NCI-H526 treated with DMSO at 0.1 percent for 48 hours (cell line): ENCODE data around the gene RAC3.

Experiments used
- DNase-seq: peaks from one replicate; lab custom pipeline; 2025; lab: John Stamatoyannopoulos, UW

RAC3 gene

DNA sequence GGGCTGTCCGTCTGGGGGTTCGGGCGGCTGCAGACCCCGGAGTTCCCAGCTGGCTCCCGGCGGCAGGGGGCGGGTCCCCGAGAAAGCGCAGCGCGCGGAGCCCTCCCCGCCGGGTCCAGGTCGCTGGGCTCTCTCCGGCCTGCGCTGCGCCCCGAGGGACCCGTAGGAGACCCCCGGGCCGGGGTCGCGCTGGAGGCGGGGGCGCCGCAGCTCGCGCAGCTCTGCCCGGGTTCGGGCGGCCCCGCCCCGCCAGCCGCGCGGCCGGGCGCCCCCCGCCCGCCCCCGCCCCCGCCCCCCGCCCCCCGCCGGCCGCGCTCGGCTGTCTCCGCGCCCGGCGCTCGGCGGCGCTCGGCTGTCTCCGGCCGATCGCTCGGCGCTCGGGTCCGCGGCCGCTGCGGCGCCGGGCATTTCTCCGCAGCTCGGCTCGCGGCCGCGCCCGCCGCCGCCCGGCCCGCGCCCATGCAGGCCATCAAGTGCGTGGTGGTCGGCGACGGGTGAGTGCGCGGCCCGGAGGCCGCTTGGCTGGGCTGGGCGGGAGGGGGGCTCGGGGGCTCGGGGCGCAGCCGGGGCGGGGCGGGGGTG, at the start of gene RAC3:
Gene RAC3, plus strand, starts transcription at position 376 of the 582 bp plus-strand sequence. Its CDS starts 84 bp downstream, at position 460.
- no peak for DNase-seq

DNA sequence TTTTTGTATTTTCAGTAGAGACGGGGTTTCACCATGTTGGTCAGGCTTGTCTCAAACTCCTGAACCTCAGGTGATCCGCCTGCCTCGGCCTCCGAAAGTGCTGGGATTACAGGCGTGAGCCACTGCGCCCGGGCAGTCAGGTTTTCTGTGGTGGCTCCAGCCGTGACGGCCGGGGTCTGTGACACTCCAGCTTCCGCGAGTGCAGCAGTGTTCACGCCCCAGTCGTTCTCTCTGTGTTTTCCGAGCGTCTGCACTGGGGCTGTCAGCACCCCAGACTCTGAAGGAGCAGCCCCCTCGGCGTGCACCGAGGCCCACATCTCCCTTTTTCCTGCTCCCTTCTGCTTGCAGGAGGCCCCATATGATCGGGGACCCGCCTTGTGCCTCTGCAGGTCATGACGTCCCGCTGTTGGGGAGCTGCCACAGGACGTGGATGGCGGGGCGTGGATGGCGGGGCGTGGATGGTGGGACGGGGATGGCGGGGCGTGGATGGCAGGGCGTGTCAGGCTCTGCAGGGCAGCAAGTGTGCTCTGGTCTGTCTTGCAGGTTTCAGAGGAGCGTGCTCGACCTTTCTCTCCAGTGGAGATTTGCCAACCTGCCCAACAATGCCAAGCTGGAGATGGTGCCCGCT, 48.4 kb upstream of the RAC3 start:
- DNase-seq = no peak

DNA sequence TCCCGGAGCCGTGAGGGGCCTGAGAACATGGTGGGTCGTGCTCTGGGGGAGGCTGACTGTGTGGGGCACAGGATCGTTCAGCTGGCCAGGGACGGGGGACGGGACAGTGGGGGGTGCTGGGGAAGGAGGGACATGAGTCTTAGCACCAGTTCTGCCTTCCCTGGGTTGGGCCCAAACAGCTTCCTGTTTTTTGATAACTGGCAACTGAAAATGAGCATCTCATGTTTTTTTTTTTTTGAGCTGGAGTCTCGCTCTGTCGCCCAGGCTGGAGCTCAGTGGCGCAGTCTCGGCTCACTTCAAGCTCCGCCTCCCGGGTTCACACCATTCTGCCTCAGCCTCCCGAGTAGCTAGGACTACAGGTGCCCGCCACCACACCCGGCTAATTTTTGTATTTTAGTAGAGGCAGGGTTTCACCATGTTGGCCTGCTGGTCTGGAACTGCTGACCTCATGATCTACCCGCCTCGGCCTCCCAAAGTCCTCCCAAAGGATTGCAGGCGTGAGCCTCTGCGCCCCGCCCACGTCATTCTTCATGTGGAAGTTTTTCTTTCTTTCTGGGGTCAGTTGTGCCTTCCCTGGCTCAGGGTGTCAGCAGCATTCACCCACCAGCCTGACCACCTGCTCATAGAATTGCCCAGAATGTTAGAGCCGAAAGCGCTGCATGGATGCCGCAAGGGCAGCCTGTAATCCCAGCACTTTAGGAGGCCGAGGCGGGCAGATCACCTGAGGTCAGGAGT, 47.7 kb upstream of the RAC3 start:
- no peak for DNase-seq

DNA sequence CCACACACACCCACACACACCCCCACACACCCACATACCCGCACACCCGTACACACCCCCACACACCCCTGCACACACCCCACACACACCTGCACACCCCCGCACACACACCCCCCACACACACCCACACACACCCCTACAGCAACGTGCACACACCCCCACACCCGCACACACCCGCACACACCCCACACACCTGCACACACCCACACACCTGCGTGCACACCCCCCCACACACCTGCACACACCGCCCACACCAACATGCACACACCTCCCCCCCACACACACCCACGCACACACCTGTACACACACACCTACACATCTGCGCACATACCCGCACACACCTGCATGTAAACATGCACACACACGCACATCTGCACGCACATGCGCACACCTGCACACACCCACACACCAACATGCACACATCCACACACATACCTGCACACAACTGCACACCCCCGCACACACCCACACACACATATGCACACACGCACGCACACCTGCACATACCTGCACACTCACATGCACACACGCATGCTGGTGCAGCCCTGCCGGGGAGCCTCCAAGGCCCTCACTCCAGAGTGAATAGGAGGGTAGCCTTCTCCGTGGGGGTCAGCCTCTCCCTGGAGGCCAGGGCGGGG, 46.6 kb upstream of the RAC3 start:
- DNase-seq = no peak

DNA sequence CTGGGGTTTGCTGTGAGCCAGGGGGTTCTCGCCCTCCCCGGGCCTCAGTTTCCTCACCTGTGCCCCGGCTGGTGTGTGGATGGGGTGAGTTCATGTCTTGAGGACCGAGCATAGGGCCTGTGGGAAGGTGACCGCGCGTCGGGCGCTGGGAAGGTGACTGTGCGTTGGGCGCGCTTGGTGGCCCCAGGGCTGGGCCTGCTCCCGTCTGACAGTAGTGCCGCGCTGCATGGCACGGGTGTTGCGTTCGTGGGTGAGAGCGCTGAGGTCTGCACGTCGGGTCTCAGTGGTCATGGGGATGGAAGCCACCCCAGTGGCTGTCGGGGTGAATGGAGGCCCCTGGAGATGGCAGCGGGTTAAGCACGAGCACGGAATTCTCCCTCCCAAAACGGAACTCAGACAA, 44.9 kb upstream of the RAC3 start:
- DNase-seq = no peak

DNA sequence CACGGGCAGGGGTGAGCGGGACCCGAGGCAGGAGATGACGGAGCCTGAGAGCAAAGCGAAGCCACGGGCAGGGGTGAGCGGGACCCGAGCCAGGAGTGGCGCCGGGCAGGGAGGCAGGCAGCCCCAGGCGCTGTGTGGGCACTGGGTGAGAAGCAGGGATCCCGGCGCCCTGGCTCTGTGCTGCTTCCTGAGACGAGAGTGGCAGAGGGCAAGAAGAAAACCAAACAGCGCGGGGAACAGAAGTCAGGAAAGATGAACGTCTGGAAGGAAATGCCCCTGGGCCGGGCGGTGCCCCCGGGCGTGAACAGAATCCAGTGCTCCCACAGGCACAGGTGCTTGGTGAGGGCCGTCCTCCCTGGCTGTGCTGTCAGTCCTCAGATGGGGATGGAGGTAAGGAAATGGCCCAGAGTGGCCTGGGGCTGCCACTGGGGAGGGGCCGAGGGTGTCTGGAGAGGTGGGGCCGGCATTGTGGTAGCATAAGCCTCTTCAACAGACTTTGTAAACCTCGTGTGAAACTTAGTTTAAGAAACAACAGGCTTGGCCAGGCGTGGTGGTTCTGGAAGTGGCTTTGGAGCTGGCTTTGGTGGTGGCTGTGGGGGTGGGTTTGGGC, 44.2 kb upstream of the RAC3 start:
- no peak for DNase-seq

DNA sequence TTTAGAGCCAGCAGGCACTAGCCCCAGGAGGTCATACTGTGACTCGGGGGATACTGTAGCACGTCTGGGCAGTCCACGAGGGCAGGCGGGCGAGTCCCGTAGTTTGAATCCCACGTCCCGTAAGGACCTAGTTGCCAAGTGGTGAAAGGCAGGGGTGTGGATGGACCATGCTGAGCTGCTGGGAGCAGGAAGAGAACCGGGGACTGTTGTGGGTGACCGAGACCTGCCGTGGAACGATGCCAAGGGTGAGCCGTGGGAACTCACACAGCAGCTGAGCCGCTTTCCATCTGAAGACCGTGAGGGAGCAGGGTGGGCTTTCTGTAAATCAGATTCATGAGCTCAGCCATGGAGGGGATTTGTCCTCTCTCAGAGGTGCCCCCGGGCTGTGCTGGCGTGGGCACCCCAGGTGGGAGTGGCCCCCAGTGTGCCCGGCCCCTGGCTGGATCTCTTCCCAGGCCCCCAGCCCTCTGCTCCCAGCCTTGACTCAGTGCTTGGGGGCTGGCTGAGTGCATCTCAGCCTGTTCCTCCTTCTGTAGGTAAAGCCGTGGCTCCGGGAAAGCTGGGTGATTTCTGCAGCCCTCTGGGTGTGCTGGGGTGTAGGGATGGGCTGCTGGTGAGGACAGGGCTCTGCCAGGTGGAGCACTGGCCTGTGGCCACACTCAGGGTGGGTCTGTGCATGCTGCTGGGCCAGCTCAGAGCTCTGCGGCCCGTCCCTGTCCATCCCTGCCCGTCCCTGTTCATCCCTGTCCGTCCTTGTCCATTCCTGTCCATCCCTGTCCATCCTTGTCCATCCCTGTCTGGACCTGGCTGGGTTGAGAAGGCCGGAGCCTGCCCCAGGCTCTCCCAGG, 40.4 kb upstream of the RAC3 start:
- no peak for DNase-seq

DNA sequence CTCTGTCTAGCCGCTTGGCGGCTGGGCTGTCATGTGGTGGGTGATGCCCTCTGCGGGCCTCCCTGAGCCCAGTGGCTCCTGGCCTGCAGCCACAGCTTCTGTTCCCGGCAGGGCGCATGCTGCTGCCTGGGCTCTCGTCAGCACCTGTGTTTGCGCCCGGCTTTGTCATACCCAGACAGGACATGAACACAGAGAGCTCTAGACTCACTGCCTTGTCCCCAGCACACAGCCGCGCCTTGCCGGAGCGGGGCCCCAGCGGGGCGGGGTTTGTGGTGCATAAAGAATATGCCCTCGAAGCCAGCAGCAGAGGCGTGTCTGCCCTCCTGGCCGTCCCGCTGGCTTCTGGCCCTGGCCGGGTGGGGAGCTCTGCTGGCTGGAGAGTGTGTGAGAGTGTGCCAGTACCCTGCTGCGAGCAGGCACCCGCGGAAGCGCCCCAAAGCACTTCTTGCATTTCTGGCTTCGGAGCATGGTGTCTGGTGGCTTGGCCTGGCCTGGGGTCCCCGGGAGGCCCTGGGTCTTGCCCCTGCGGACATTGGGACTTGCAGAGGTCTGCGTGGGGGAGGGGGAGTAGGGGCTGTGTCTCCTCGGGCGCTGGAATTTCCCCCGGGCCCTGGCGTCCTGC, 39.7 kb upstream of the RAC3 start:
- DNase-seq = no peak

DNA sequence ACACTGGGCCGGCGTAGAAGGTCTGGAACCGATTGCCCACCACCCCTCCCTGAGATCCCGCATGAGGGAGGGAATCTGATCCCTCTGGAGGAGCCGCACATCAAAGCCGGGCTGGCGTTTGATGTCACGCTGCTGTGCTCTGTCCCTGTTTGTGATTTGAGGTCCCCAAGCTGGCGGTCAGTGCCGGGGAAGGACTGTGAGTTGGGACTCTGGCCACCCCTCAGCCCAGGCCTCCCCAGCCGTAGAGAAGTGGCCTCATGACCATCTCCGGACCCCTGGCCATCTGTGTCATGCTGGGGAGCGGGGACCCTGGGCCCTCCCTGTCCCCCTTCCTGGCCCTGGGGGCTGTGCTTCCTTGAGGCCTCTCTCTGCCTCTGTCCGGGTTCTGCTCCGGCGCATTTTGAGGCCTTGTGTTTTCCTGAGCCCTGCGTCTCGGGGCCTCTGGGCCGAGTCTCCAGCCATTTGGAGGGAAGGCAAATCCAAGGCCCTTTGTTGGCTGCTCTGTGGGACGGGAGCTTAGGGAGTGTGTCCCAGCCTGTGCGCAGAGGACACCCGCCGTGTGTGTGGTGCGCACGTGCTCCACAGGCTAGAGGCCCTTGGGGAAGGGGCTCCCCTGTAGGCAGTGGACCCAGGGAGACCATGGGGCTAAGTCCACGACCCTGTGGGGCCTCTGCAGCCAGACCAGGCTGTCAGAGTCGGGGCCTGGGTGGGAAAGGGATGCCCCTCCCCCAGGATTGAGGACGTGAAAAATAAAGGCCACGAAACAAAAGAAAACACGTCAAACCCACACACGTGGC, 39.0 kb upstream of the RAC3 start:
- DNase-seq = no peak

DNA sequence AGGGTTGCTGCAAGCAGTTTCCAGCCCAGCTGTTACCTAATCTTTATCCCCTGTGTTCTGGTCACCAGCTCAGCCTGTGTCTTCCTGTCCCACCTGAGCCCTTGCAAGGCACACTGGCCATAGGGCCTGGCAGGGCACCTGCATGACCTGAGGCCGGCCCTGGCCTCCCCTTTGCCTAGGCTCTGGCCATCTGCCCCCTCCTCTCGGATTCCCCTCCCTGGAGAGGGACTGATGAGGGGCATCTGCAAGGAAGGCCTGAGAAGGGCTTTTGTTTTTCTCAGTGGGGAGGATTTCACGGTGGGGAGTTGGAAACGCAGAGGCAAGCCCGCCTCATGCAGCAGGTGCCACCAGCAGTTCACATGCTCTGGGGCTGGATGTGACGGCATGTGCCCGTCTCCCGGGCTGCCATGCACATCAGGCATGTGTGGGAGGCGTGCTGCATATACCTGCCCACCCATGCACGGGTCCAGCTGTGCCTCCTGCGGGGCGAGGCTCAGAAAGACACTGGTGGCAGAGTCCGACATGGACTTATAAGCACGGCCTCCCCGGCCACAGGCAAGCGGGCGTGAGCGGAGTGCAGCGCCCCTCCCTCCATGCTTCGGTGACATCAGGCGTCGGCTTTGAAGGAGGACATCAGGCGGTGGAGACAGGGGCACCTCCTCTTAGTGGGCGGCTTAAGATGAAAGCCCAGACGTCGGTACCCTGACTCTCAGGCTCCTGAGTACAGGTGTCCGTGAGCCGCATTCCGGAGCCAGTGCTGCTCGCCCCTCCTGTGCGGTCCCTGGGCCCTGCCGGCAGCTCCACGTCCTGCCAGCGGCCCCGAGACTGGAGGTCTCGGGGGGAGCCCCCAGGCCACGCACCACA, 37.5 kb upstream of the RAC3 start:
- no peak for DNase-seq

DNA sequence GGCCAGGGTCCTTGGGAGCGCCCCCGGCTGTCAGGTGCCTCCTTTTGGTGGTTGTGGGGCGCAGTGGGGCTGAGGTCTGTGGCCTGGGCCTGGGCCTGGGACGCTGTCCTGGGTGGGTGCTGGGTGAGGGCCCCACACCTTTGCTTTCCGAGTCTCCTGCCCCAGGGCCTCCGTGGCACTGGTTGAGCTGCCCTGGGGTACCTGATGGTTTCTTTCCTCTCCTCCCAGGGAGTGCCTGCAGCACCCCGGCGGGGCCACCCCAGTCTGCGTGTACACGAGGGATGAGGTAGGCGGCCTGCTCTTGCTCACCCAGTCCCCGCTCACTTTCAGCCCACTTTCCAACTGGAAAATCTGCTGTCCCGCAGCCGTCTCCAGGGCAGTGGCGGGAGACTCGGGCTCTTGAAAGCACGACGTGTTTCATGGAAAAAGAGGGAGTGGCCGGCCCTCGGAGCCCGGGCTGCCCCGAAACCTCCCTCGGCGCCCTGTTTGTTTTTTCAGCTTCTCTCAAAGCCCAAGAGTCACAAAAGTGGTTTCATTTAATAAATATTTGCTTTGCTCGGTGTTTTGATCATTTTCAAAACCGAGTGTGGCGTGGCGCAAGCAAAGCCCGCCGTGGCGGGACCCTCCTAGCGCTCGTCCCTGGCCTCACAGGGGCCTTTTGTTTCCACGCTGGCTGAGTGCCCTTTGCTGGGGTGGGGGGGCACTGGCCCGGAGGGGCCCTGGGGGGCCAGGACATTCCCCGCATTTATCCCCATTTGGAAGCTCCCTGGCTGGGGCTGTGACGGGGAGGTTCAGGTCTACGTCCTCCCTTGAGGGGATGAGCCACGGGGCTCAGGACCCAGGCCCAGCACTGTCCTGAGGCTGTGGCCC, 36.6 kb upstream of the RAC3 start:
- DNase-seq = no peak

DNA sequence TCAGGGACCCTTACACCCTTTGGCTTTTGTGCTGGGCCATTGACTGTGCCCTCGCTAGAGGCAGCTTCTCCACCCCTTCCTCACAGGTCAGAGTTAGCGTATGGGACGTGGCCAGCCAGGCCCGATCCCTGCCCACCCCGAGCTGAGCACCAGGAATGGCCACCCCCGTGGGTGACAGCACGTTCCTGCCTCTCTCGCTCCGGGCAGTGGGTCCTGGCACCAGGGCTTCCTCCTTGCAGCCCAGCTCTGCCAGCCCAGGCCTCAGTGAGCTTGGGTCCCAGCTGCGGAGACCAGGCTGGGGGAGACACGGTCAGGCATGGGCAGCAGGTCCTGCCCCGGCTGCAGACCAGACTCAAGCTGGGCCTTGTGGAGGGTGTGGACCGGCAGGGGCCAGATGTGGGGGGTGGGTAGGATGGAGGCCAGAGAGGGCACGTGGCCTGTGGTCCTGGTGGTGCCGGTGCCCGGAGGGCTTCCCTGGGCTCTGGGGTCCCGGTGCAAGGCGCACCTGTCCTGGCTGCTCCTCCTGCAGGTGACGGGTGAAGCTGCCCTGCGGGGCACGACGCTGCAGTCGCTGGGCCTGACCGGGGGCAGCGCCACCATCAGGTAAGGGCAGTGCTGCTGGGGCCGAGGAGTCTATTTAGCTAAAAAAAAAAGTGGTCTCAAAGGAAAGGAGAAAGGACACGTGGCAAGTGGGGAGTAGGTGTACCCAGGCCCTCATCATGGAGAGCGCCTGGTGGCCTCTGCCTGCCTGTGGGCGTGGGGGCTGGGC, 35.8 kb upstream of the RAC3 start:
- DNase-seq = no peak

DNA sequence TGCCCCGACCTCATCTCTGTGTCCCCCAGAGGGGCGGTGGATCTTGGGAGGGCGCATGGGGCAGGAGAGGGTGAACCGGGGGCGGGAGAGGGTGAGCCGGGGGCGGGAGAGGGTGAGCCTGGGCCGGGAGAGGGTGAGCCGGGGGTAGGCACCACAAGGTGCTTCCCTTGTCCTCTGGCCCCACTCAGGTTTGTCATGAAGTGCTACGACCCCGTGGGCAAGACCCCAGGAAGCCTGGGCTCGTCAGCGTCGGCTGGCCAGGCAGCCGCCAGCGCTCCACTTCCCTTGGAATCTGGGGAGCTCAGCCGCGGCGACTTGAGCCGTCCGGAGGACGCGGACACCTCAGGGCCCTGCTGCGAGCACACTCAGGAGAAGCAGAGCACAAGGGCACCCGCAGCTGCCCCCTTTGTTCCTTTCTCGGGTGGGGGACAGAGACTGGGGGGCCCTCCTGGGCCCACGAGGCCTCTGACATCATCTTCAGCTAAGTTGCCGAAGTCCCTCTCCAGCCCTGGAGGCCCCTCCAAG, 35.2 kb upstream of the RAC3 start:
- no peak for DNase-seq

DNA sequence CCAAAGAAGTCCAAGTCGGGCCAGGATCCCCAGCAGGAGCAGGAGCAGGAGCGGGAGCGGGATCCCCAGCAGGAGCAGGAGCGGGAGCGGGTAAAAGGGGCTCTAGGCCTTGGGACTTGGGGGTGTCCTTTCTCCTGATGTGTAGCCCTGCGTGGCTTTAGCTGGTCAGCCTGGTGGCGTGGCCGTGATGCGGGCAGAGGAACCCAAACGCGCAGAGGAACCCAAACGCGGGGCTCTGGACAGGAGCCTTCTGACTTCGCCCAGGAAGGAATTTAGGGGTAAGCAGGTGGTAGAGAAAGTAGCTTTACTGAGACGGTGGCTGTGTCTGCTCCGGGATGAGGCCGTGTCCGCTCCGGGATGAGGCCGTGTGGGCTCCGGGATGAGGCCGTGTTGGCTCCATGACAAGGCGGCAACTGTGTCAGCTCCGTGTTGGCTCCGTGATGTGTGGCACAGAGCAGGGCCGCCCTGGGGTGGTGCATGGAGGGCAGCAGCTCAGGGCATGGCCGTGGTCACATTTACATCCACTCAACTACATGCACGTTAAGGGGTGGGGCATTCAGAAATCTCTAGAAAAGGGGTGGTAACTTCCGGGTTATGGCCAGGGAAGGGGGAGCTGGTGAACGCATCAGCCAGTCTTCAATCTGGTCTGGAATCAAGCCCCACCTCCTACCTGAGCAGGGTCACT, 34.6 kb upstream of the RAC3 start:
- DNase-seq = no peak

DNA sequence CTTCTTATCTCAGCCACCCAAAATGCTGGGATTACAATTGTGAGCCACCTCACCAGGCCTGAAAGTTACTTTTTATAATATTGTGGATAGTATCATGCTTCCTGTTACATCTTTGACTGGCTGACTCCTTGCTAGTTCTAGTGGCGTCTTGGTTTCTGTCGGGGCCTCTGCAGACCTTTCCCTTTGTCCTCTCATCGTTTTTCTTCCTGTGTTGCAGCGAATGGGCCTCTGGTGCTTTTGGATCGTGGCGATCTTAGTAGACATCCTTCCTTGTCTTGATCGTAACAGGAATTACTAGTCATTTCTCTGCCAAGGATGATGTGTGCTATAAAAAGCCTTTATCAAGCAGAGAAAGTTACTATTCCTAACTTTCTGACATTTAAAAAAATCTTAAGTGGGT, 33.3 kb upstream of the RAC3 start:
- DNase-seq = no peak

DNA sequence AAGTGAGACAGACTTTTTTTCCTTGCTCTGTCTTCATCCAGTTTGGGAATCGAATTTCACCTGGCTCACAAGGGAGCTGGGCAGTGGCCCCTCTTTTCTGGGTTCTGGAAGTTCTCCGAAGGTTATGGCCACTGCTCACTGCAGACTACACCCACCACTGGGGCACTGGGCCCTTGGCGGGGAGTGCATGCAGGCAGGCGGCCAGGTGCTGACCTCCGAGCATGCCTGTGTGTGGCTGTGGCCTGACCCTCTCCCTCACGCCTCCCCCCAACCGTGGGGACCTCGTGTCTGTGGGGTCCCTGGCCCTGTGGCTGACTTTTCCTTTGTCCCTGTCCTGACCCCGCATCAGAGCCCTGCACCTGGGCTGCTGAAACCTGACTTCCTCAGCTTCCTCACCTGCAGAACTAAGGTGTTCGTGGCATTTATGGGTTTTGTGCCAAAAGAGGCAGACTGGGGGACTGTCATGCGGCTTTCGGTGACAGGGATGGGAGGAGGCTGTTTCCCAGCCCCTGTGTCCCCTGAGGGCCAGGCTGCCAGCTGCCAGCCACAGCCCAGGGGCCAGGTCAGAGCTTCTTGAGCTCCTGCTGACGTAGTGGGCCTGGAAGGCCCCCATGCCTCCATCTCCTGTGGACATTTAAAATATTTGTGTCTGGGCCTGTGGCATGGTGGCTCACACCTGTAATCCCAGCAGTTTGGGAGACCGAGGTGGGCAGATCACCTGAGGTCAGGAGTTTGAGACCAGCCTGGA, 32.6 kb upstream of the RAC3 start:
- no peak for DNase-seq
